HCT116 (cell line): ENCODE data around the gene EIF5AL1.

ENCODE experiments used
- CTCF ChIP-seq, 3 experiments: fragments of 200-600 bp in 1 of 3; sonication (generic) in 1 of 3; IDR thresholded peaks in 2 of 3; conservative IDR thresholded peaks in 1 of 3; 2 replicates each; pipeline ENCODE4 v1.5.1; 2012 to 2017; ENCODE audit warnings: low read depth in 2 of 3, low read length in 2 of 3, antibody characterized with exemption in 1 of 3, borderline replicate concordance in 1 of 3, control low read depth in 1 of 3, mild to moderate bottlenecking in 1 of 3, mixed read lengths in 1 of 3, mixed run types in 1 of 3, moderate library complexity in 1 of 3; ENCODE audit not compliant: insufficient read depth in 1 of 3
- EZH2phosphoT487 ChIP-seq: fragments of 200-600 bp; IDR thresholded peaks from 2 replicates; pipeline ENCODE4 v1.6.1; 2018; ENCODE audit warnings: antibody characterized with exemption, borderline replicate concordance
- MAX ChIP-seq: IDR thresholded peaks from 2 replicates; pipeline ENCODE4 v1.6.1; 2012
- POLR2A ChIP-seq: IDR thresholded peaks from 2 replicates; pipeline ENCODE4 v1.7.0; 2011; ENCODE audit warnings: borderline replicate concordance; ENCODE audit not compliant: insufficient read depth, insufficient read length; ENCODE audit errors: extremely low read depth
- RAD21 ChIP-seq: IDR thresholded peaks from 2 replicates; pipeline ENCODE4 v1.6.1; 2012; ENCODE audit warnings: low read depth, mild to moderate bottlenecking
- TCF7L2 ChIP-seq: IDR thresholded peaks from 2 replicates; pipeline ENCODE4 v1.7.0; 2011; ENCODE audit warnings: borderline replicate concordance, inconsistent platforms; ENCODE audit not compliant: insufficient read depth, insufficient read length; ENCODE audit errors: extremely low read depth
- ZBTB33 ChIP-seq: IDR thresholded peaks from 2 replicates; pipeline ENCODE4 v1.6.1; 2011; ENCODE audit warnings: mild to moderate bottlenecking, low read length, moderate library complexity; ENCODE audit not compliant: insufficient replicate concordance; ENCODE audit errors: extremely low read depth

- TF ChIP-seq POLR2A (no peak), EZH2phosphoT487 (no peak), TCF7L2 (no peak), CTCF (IDR thresholded peaks at IDR 0.05 in 2 of 3, conservative IDR thresholded peaks at IDR 0.05 in 1 of 3; ENCODE audit: borderline replicate concordance in 1 of 3, insufficient read depth in 1 of 3, low read depth in 2 of 3, low read length in 2 of 3) (no peak), RAD21 (no peak), ZBTB33 (no peak), MAX (no peak)
Observed at GRCh38 chr10:79559726-79560125, 47.4 kb downstream of the EIF5AL1 start.
